Peyer's patch (tissue), 4 donors: Measurements from ENCODE around the gene RASL12. TPM values are rescaled to one million over a fixed set of nuclear protein-coding genes. Genes with fewer than 3 reads are reported as not detected.
A peak's percentile ranks its signal among the peaks of the same experiment; 100 is the strongest.
"Not testable (repeated sequence)": the region's sequence is repeated elsewhere in the genome, so short reads cannot be mapped to it uniquely, and the experiment has no call there.

Source experiments
- DNase-seq, 3 donors: peaks; one replicate each; pipeline ENCODE4 v3.0.0-alpha.2; 2017 to 2019
- H3K27ac ChIP-seq, 4 donors: fragments of 200-600 bp; sonication (generic); one replicate each; pipeline ENCODE4 v1.5.1; 2016 to 2019
- H3K27me3 ChIP-seq, 2 donors: fragments of 200-600 bp; sonication (generic); one replicate each; pipeline ENCODE4 v1.5.1; 2019
- H3K36me3 ChIP-seq, 3 donors: fragments of 200-600 bp; sonication (generic); one replicate each; pipeline ENCODE4 v1.5.1; 2016 to 2019
- H3K4me1 ChIP-seq, 4 donors: fragments of 200-600 bp; sonication (generic); one replicate each; pipeline ENCODE4 v1.5.1; 2016 to 2019
- H3K4me3 ChIP-seq, 4 donors: fragments of 200-600 bp; sonication (generic); 1 replicate in 3 of 4; 2 replicates in 1 of 4; pipeline ENCODE4 v1.5.1; 2016 to 2019; ENCODE audit warnings: mild to moderate bottlenecking in 1 of 4
- H3K9me3 ChIP-seq, 4 donors: fragments of 200-600 bp; sonication (generic); one replicate each; pipeline ENCODE4 v1.5.1; 2016 to 2019; ENCODE audit warnings: mild to moderate bottlenecking in 1 of 4
- POLR2A ChIP-seq, 2 donors: fragments of 450-650 bp; IDR thresholded peaks; one replicate each; pipeline ENCODE4 v1.5.1; 2017; ENCODE audit warnings: antibody characterized with exemption in 2 of 2, mild to moderate bottlenecking in 2 of 2, moderate library complexity in 2 of 2
- total RNA-seq, 4 donors: library from RNA; depleted of rRNA; stranded (reverse); fragments of >200 nt; gene quantifications; one replicate each; pipeline ENCODE4 v1.1.0, GENCODE V29; 2016
- TF ChIP-seq, protein P1 (sequence below), 6 experiments: fragments of 450-650 bp in 4 of 6; fragments of 200-600 bp in 2 of 6; sonication (generic) in 1 of 6; IDR thresholded peaks; one replicate each; pipeline ENCODE4 v1.5.1; 2017 to 2019; ENCODE audit warnings: antibody characterized with exemption in 6 of 6, mild to moderate bottlenecking in 3 of 6, moderate library complexity in 1 of 6

Gene RASL12
- total RNA-seq, 4 donors from 2014 or later: 5.1 to 23.1 (median 8.5) TPM

- no peaks in the 10 kb centered on the region for H3K27me3 ChIP-seq
- peaks cover 0 to 19% (median 0%) of the 10 kb centered on the region in 4 donors for H3K4me1 ChIP-seq
- H3K4me3 ChIP-seq: no peak overlapping the region
- H3K27ac ChIP-seq: peak overlapping the region in 1 of 4 donors; percentile 64
- TF ChIP-seq, protein P1, sequence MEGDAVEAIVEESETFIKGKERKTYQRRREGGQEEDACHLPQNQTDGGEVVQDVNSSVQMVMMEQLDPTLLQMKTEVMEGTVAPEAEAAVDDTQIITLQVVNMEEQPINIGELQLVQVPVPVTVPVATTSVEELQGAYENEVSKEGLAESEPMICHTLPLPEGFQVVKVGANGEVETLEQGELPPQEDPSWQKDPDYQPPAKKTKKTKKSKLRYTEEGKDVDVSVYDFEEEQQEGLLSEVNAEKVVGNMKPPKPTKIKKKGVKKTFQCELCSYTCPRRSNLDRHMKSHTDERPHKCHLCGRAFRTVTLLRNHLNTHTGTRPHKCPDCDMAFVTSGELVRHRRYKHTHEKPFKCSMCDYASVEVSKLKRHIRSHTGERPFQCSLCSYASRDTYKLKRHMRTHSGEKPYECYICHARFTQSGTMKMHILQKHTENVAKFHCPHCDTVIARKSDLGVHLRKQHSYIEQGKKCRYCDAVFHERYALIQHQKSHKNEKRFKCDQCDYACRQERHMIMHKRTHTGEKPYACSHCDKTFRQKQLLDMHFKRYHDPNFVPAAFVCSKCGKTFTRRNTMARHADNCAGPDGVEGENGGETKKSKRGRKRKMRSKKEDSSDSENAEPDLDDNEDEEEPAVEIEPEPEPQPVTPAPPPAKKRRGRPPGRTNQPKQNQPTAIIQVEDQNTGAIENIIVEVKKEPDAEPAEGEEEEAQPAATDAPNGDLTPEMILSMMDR (IDR thresholded peaks at IDR 0.05): no peak
- H3K36me3 ChIP-seq: peaks cover 0 to 26% (median 0%) of the 10 kb centered on the region in 3 donors
- no peaks in the 10 kb centered on the region for H3K9me3 ChIP-seq
- peak in 2 of 3 donors; percentile 73 to 83 for DNase-seq
Observed at GRCh38 chr15:65095011-65095746, 27.4 kb upstream of the RASL12 start.

- Histone ChIP-seq H3K9me3 (no peaks in the 10 kb centered on the region), H3K4me1 (peaks cover 0 to 26% (median 0%) of the 10 kb centered on the region in 4 donors), H3K4me3 (no peak overlapping the region), H3K27ac (peak overlapping the region in 2 of 4 donors; percentile 9 to 64), H3K27me3 (no peaks in the 10 kb centered on the region), H3K36me3 (peaks cover 0 to 21% (median 0%) of the 10 kb centered on the region in 3 donors)
- TF ChIP-seq POLR2A (IDR thresholded peaks at IDR 0.05): no peak
- TF ChIP-seq, protein P1 (IDR thresholded peaks at IDR 0.05): no peak
- peak in 1 of 3 donors; percentile 47 for DNase-seq
Observed at GRCh38 chr15:65094294-65094995, 26.7 kb upstream of the RASL12 start.

DNA sequence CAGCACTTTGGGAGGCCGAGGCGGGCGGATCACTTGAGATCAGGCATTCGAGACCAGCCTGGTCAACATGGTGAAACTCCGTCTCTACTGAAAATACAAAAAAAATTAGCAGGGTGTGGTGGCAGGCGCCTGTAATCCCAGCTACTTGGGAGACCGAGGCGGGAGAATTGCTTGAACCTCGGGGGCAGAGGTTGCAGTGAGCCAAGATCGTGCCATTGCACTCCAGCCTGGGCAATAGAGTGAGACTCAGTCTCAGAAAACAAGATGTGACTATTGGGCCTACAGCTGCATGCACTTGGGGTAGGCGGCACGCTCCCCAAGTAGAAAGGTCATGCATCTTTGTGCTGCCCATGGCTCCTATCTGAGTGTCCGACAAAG is 26.0 kb upstream of the RASL12 start:
- Histone ChIP-seq H3K36me3 (peaks cover 0 to 15% (median 0%) of the 10 kb centered on the region in 3 donors), H3K4me1 (peaks cover 0 to 32% (median 0%) of the 10 kb centered on the region in 4 donors), H3K27ac (peak overlapping the region in 1 of 4 donors; percentile 64)
- not testable (repeated sequence) for H3K4me3 ChIP-seq, H3K9me3 ChIP-seq, DNase-seq, H3K27me3 ChIP-seq

GRCh38 chr15:65092911-65093792 is 25.4 kb upstream of the RASL12 start:
- H3K4me1 ChIP-seq: peaks cover 0 to 39% (median 2%) of the 10 kb centered on the region in 4 donors
- peaks cover 0 to 8% (median 0%) of the 10 kb centered on the region in 3 donors for H3K36me3 ChIP-seq
- peak in 1 of 3 donors; percentile 37 for DNase-seq
- no peak overlapping the region for H3K27ac ChIP-seq
- no peaks in the 10 kb centered on the region for H3K9me3 ChIP-seq
- no peak for TF ChIP-seq POLR2A (IDR thresholded peaks at IDR 0.05)
- TF ChIP-seq, protein P1 (IDR thresholded peaks at IDR 0.05): no peak
- H3K27me3 ChIP-seq: no peaks in the 10 kb centered on the region
- H3K4me3 ChIP-seq: no peak overlapping the region

DNA sequence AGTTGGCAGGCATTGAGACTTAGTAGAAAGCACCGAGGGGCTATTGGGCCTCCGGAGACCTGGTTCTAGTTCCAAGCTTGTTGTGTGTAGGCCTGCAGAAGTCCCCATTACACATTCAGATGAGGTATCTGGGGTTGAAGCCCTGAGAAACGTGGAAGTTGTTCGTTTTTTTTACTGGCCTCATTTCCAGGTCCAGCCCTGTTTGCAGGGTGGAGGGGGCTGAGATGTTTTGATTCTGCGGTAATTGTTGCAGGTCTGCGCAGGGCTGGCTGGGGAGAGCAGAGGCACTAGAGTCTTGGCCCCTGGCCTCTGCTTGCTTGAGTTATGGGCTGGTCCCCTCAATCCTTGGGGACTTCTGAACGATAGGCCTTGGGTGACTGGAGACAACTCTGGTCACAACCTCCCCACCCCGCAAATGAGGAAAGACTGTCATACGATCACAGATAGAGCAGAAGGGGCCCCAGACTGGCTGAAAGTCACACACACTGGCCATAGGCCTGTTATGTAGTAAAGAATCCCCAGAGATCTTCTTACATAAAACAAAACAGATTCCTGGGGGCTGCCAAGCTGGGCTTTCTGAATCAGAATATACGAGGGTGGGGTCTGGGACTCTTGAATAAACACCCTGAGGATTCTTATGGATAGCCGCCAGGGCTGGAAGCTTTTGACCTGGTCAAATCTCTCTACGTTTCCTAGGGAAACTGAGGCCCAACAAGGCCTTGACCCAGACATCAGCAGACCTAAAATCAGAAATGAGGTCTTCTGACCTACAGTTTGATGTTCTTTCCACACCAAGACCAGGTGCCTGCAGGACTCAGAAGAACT is 24.4 kb upstream of the RASL12 start:
- no peak overlapping the region for H3K4me3 ChIP-seq
- H3K36me3 ChIP-seq: peaks cover 0 to under 1% (median 0%) of the 10 kb centered on the region in 3 donors
- no peaks in the 10 kb centered on the region for H3K9me3 ChIP-seq
- H3K27ac ChIP-seq: no peak overlapping the region
- DNase-seq: peak in 1 of 3 donors; percentile 7
- no peaks in the 10 kb centered on the region for H3K27me3 ChIP-seq
- TF ChIP-seq, protein P1 (IDR thresholded peaks at IDR 0.05): no peak
- TF ChIP-seq POLR2A (IDR thresholded peaks at IDR 0.05): no peak
- peaks cover 0 to 49% (median 4%) of the 10 kb centered on the region in 4 donors for H3K4me1 ChIP-seq
